ENCODE results near the gene UMODL1. TPM values are rescaled to one million over a fixed set of nuclear protein-coding genes. Genes with fewer than 3 reads are reported as not detected.

Gene UMODL1
- total RNA-seq, 1 experiment from 2014 or later = 0.18 TPM

DNA sequence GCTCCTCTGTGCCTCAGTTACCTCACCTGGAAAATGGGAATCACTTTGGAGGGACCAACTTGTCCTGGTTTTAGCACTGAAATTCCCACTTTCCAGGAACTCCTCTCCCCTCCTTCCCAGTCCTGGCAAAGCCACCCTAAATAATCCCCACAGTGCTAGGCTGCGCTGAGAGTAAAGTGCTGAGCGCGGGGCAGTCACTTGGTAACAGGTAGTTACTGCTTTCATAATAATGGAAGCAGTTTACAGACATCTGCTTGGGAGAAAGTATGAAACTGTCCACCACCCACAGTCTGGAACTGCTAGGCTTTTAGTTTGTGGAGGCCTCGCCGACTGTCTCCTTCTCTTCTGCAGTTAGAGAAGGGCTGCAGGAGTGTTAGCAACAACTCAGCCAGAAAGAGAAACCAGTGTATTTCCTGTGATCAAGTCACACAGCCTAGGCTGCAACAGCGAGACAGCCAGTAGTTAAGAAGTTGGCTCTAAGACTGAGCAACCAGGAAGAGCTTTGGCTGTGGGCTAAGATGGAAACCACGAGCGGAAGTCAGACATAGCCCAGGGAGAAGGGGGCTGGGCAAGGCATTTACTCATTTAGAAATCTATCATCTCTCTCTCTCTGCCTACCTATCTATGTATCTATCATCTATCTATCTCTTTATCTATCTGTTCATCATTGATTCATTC, 117.0 kb downstream of the UMODL1 start:
- intact Hi-C loops (cut with micrococcal nuclease; ENCODE audit: unreplicated experiment) (no loop called here), in situ Hi-C loops (cut with HindIII; ENCODE audit: low pct_unique_long_range_greater_than_20kb, low sequenced_read_pairs) (no loop called here)
- ChIA-PET CTCF (no interaction called here), POLR2A (no interaction called here)
- H3K27me3 ChIP-seq (ENCODE audit: control insufficient read depth, insufficient read depth, low read length) = no peaks in the 10 kb centered on the region
- no peak overlapping the region for H3K27ac ChIP-seq (ENCODE audit: low read length)
- H3K36me3 ChIP-seq (ENCODE audit: control insufficient read depth, insufficient read depth, low read length) = no peaks in the 10 kb centered on the region
- no peaks in the 10 kb centered on the region for H3K4me1 ChIP-seq (ENCODE audit: control insufficient read depth, insufficient read depth, low read length)
- no peak for ATAC-seq
- no peaks in the 10 kb centered on the region for H3K9me3 ChIP-seq (ENCODE audit: control insufficient read depth, insufficient read depth, low read depth, low read length)
- no peak for TF ChIP-seq TCF7L2 (IDR thresholded peaks at IDR 0.05; ENCODE audit: low read depth, low read length)
- no peak for TF ChIP-seq REST (IDR thresholded peaks at IDR 0.05; ENCODE audit: insufficient read depth in 1 of 2, low read depth in 2 of 2, low read length in 1 of 2)
- no peak for TF ChIP-seq POLR2AphosphoS5 (IDR thresholded peaks at IDR 0.05; ENCODE audit: low read depth, low read length)
- TF ChIP-seq SIN3A (IDR thresholded peaks at IDR 0.05; ENCODE audit: borderline replicate concordance, insufficient read depth, low read depth, low read length) = no peak
- BruUV-seq (replicated peaks) = no TSS peak
- DNase-seq (ENCODE audit: low read depth, low spot score) = no peak
- H3K4me3 ChIP-seq (ENCODE audit: low read depth in 2 of 2, low read length in 2 of 2) = no peak overlapping the region

GRCh38 chr21:42188663-42189062, 117.5 kb downstream of the UMODL1 start:
- intact Hi-C loops (cut with micrococcal nuclease; ENCODE audit: unreplicated experiment) (no loop called here), in situ Hi-C loops (cut with HindIII; ENCODE audit: low pct_unique_long_range_greater_than_20kb, low sequenced_read_pairs) (no loop called here)
- no peaks in the 10 kb centered on the region for H3K9me3 ChIP-seq (ENCODE audit: control insufficient read depth, insufficient read depth, low read depth, low read length)
- no peak for TF ChIP-seq POLR2AphosphoS5 (IDR thresholded peaks at IDR 0.05; ENCODE audit: low read depth, low read length)
- TF ChIP-seq SIN3A (IDR thresholded peaks at IDR 0.05; ENCODE audit: borderline replicate concordance, insufficient read depth, low read depth, low read length) = no peak
- TF ChIP-seq REST (IDR thresholded peaks at IDR 0.05; ENCODE audit: insufficient read depth in 1 of 2, low read depth in 2 of 2, low read length in 1 of 2) = no peak
- TF ChIP-seq CTCF (IDR thresholded peaks at IDR 0.05) = no peak
- TF ChIP-seq TCF7L2 (IDR thresholded peaks at IDR 0.05; ENCODE audit: low read depth, low read length) = no peak
- ATAC-seq (no peak), DNase-seq (ENCODE audit: low read depth, low spot score) (no peak)
- POLR2A ChIA-PET = no interaction called here
- no peaks in the 10 kb centered on the region for H3K27me3 ChIP-seq (ENCODE audit: control insufficient read depth, insufficient read depth, low read length)
- no peak overlapping the region for H3K27ac ChIP-seq (ENCODE audit: low read length)
- BruUV-seq (replicated peaks) = no TSS peak
- CTCF ChIA-PET = no interaction called here
- H3K36me3 ChIP-seq (ENCODE audit: control insufficient read depth, insufficient read depth, low read length) = no peaks in the 10 kb centered on the region
- H3K4me1 ChIP-seq (ENCODE audit: control insufficient read depth, insufficient read depth, low read length) = no peaks in the 10 kb centered on the region
- H3K4me3 ChIP-seq (ENCODE audit: low read depth in 2 of 2, low read length in 2 of 2) = no peak overlapping the region
